ENCODE results near the gene ST3GAL3. TPM values are rescaled to one million over a fixed set of nuclear protein-coding genes. Genes with fewer than 3 reads are reported as not detected.

The ST3GAL3 gene
- total and polyA plus RNA-seq, 10 of the 15 experiments (the other 5 are each of a cell fraction or from before 2014, with no cell fraction given), result 1.2 to 19.3 (median 11.0) TPM

GRCh38 chr1:43708002-43708410, 670 bp downstream of the ST3GAL3 start:
- peaks cover 3% of the 10 kb centered on the region; the same call in 1 of the 2 replicates for H3K4me1 ChIP-seq (ENCODE audit: control insufficient read depth, insufficient read depth, low read length)
- ATAC-seq, result no peak
- peak overlapping the region; percentile 88 for H2AFZ ChIP-seq (ENCODE audit: control insufficient read depth, low read depth, low read length)
- no peak for FAIRE-seq
- DNase-seq (ENCODE audit: low read depth, low spot score), result no peak
- no peaks in the 10 kb centered on the region for H4K20me1 ChIP-seq (ENCODE audit: control insufficient read depth, insufficient read depth)
- peaks cover 8 to 12% of the 10 kb centered on the region in 2 experiments; a peak in 3 of 4 replicates for H3K36me3 ChIP-seq (ENCODE audit: control insufficient read depth in 2 of 2, insufficient read depth in 2 of 2, low read length in 1 of 2)
- in situ Hi-C loops (cut with MboI), result no loop called here
- TF ChIP-seq, protein P1, sequence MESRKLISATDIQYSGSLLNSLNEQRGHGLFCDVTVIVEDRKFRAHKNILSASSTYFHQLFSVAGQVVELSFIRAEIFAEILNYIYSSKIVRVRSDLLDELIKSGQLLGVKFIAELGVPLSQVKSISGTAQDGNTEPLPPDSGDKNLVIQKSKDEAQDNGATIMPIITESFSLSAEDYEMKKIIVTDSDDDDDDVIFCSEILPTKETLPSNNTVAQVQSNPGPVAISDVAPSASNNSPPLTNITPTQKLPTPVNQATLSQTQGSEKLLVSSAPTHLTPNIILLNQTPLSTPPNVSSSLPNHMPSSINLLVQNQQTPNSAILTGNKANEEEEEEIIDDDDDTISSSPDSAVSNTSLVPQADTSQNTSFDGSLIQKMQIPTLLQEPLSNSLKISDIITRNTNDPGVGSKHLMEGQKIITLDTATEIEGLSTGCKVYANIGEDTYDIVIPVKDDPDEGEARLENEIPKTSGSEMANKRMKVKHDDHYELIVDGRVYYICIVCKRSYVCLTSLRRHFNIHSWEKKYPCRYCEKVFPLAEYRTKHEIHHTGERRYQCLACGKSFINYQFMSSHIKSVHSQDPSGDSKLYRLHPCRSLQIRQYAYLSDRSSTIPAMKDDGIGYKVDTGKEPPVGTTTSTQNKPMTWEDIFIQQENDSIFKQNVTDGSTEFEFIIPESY (IDR thresholded peaks at IDR 0.05), result no peak
- no peak for TF ChIP-seq ATF7 (IDR thresholded peaks at IDR 0.05; ENCODE audit: low read depth)
- TF ChIP-seq CHD2 (IDR thresholded peaks at IDR 0.05; ENCODE audit: borderline replicate concordance, low read depth, low read length), result no peak
- no peak for TF ChIP-seq IRF3 (IDR thresholded peaks at IDR 0.05)
- TF ChIP-seq ASH2L (IDR thresholded peaks at IDR 0.05; ENCODE audit: borderline replicate concordance, low read depth), result no peak
- TF ChIP-seq STAT3 (IDR thresholded peaks at IDR 0.05; ENCODE audit: low read depth, low read length), result no peak
- TF ChIP-seq, protein P2, sequence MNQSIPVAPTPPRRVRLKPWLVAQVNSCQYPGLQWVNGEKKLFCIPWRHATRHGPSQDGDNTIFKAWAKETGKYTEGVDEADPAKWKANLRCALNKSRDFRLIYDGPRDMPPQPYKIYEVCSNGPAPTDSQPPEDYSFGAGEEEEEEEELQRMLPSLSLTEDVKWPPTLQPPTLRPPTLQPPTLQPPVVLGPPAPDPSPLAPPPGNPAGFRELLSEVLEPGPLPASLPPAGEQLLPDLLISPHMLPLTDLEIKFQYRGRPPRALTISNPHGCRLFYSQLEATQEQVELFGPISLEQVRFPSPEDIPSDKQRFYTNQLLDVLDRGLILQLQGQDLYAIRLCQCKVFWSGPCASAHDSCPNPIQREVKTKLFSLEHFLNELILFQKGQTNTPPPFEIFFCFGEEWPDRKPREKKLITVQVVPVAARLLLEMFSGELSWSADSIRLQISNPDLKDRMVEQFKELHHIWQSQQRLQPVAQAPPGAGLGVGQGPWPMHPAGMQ (IDR thresholded peaks at IDR 0.05; ENCODE audit: borderline replicate concordance), result no peak
- TF ChIP-seq ZZZ3 (IDR thresholded peaks at IDR 0.05; ENCODE audit: control insufficient read depth, insufficient read length, low read depth), result no peak
- no peak for TF ChIP-seq BCLAF1 (IDR thresholded peaks at IDR 0.05)
- no peak for TF ChIP-seq SMARCA5 (IDR thresholded peaks at IDR 0.05)
- no peak for TF ChIP-seq E4F1 (IDR thresholded peaks at IDR 0.05; ENCODE audit: borderline replicate concordance, partially characterized antibody)
- TF ChIP-seq CREB1 (IDR thresholded peaks at IDR 0.05; ENCODE audit: low read depth), result no peak
- POLR2A ChIA-PET, result interaction anchor here (1.0 kb wide), 1 partner anchor 56 kb away, joined by 3 read pairs; no protein-coding TSS in a partner anchor
- intact Hi-C loops (cut with micrococcal nuclease; ENCODE audit: unreplicated experiment), result loop anchor here (5.0 kb wide), 2 partner anchors 181 to 239 kb away; partner anchors contain the start of gene IPO13
- no peaks in the 10 kb centered on the region for H3K27me3 ChIP-seq (replicated peaks in 1 of 2; ENCODE audit: control insufficient read depth in 2 of 2, insufficient read depth in 2 of 2, low read length in 1 of 2)
- no peaks in the 10 kb centered on the region for H3K9me3 ChIP-seq (replicated peaks; ENCODE audit: control insufficient read depth, insufficient read depth, low read length)
- H3K4me2 ChIP-seq (ENCODE audit: control insufficient read depth, insufficient read depth), result peak overlapping the region; percentile 86
- peaks cover 36% of the 10 kb centered on the region for H3K79me2 ChIP-seq (ENCODE audit: control insufficient read depth, insufficient read depth, low read length)
- peak overlapping the region; percentile 71 for H3K27ac ChIP-seq (ENCODE audit: control insufficient read depth, insufficient read depth)
- peak overlapping the region; percentile 96 for H3K9ac ChIP-seq (ENCODE audit: control insufficient read depth, insufficient read depth, low read length)
- no TSS peak for BruUV-seq (replicated peaks)
- peak overlapping the region; percentile 74 for H3K4me3 ChIP-seq
- RAD21 ChIA-PET (ENCODE audit: unreplicated experiment), result interaction anchor here (0.9 to 1.2 kb wide), 3 partner anchors 55 to 227 kb away, joined by 3 to 5 read pairs (median 4); no protein-coding TSS in a partner anchor
- SMC1A ChIA-PET (ENCODE audit: uncharacterized antibody, unreplicated experiment), result interaction anchor here (0.8 to 1.9 kb wide), 3 partner anchors 54 to 56 kb away, joined by 6 to 7 read pairs (median 6); no protein-coding TSS in a partner anchor
- CTCF ChIA-PET, result interaction anchor here (1.0 to 2.1 kb wide), 3 partner anchors 54 to 227 kb away, joined by 3 to 4 read pairs (median 4); no protein-coding TSS in a partner anchor
- 0% methylated on average over 15 of the region's 15 CpGs for WGBS (ENCODE audit: insufficient coverage, insufficient replicate concordance, low lambda C conversion rate, missing lambda C conversion rate)

Data from GM12878 (cell line).